Measurements from ENCODE around the gene TSPEAR. TPM values are rescaled to one million over a fixed set of nuclear protein-coding genes. Genes with fewer than 3 reads are reported as not detected.

TSPEAR gene
- total and polyA plus RNA-seq, 2 of the 13 experiments (the other 11 are each of a cell fraction or from before 2014, with no cell fraction given), result 0.07 to 0.32 TPM

GRCh38 chr21:44467859-44468195, 243.5 kb downstream of the TSPEAR start:
- H3K27me3 ChIP-seq (ENCODE audit: control insufficient read depth in 1 of 2, insufficient read depth in 2 of 2, low read length in 2 of 2), result no peaks in the 10 kb centered on the region
- H3K9me3 ChIP-seq (ENCODE audit: low read length), result no peaks in the 10 kb centered on the region
- no peak overlapping the region for H3K4me3 ChIP-seq (replicated peaks in 1 of 3; ENCODE audit: insufficient read depth in 1 of 3, low read depth in 2 of 3, low read length in 3 of 3)
- in situ Hi-C loops (cut with HindIII; ENCODE audit: extremely low pct_ligation_motif_present, low pct_unique_long_range_greater_than_20kb) (no loop called here), intact Hi-C loops (cut with micrococcal nuclease; ENCODE audit: unreplicated experiment) (no loop called here)
- TF ChIP-seq BRF2 (CRISPR knock-in tag; IDR thresholded peaks at IDR 0.05) (no peak), MIXL1 (CRISPR knock-in tag; IDR thresholded peaks at IDR 0.05) (no peak), CENPT (CRISPR knock-in tag; IDR thresholded peaks at IDR 0.05; ENCODE audit: low read depth) (no peak), ZNF260 (CRISPR knock-in tag; IDR thresholded peaks at IDR 0.05; ENCODE audit: borderline replicate concordance, low read depth) (no peak)
- H3K79me2 ChIP-seq (ENCODE audit: insufficient read depth, low read length), result no peaks in the 10 kb centered on the region
- ATAC-seq, result no peak
- no peak for FAIRE-seq
- H3K4me2 ChIP-seq (ENCODE audit: low read depth, low read length), result no peak overlapping the region
- no peak overlapping the region for H3K27ac ChIP-seq (ENCODE audit: extremely low read length, insufficient read depth, low read length)
- CTCF ChIA-PET (ENCODE audit: low intra/inter-chr PET ratio, low total read pairs), result no interaction called here
- H4K20me1 ChIP-seq (ENCODE audit: insufficient read depth, low read length), result no peaks in the 10 kb centered on the region
- 89% methylated on average over 10 of the region's 15 CpGs for WGBS (ENCODE audit: low lambda C conversion rate)
- no peak overlapping the region for H2AFZ ChIP-seq (ENCODE audit: low read length)
- POLR2A ChIA-PET, result no interaction called here
- no TSS peak for BruUV-seq (replicated peaks)
- no peak for DNase-seq (ENCODE audit: low spot score)
- no peaks in the 10 kb centered on the region for H3K36me3 ChIP-seq (replicated peaks in 1 of 2; ENCODE audit: control insufficient read depth in 1 of 2, insufficient read depth in 2 of 2, low read length in 2 of 2)
- H3K9ac ChIP-seq (ENCODE audit: insufficient read depth, low read depth, low read length), result no peak overlapping the region
- H3K4me1 ChIP-seq (ENCODE audit: insufficient read depth, low read length), result no peaks in the 10 kb centered on the region

DNA sequence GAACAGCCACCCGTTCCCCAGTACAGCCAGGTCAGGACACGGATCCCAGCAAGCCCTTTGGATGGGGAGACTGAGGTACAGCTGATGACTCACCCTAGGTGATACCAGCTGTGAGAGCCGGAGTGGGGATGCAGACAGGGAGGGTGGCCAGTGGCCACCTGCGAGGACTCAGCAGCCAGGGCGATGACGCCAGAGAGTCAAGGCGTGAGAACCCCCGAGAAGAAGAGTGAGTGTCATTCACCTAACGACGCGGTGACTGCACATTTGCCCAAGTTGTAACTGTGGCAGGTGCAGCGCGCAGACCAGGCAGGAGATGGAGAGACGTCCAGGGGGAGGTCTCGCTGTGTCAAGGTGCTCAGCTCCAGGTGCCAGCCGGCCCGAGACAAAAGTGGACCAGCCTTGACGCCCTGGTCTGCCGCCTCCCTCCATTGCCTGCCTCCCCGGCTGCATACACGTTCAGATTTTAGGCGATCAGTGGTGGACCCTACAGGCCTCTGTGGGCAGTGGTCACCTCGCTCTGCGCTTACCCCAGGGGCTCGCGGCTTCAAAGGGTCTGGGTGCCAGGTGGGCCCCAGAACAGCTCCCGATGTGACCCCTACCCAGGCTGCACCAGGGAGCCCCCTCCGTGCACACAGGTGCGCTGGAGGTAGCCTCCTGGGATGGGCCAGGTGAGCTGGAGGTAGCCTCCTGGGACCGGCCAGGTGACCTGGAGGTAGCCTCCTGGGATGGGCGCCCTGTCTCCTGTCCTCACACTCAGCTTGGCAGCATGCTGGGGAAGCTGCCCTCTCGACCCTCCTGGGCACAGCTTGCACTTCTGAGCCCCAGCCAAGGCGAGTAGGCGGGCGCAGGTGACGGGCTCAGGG, 244.1 kb downstream of the TSPEAR start:
- FAIRE-seq (no peak), ATAC-seq (no peak; the same call in 2 of the 3 replicates), DNase-seq (ENCODE audit: low spot score) (no peak)
- Histone ChIP-seq H2AFZ (ENCODE audit: low read length) (no peak overlapping the region), H3K36me3 (replicated peaks in 1 of 2; ENCODE audit: control insufficient read depth in 1 of 2, insufficient read depth in 2 of 2, low read length in 2 of 2) (no peaks in the 10 kb centered on the region), H3K79me2 (ENCODE audit: insufficient read depth, low read length) (no peaks in the 10 kb centered on the region), H4K20me1 (ENCODE audit: insufficient read depth, low read length) (no peaks in the 10 kb centered on the region), H3K9ac (ENCODE audit: insufficient read depth, low read depth, low read length) (no peak overlapping the region), H3K27me3 (ENCODE audit: control insufficient read depth in 1 of 2, insufficient read depth in 2 of 2, low read length in 2 of 2) (no peaks in the 10 kb centered on the region), H3K9me3 (ENCODE audit: low read length) (no peaks in the 10 kb centered on the region), H3K4me3 (replicated peaks in 1 of 3; ENCODE audit: insufficient read depth in 1 of 3, low read depth in 2 of 3, low read length in 3 of 3) (no peak overlapping the region), H3K27ac (ENCODE audit: extremely low read length, insufficient read depth, low read length) (no peak overlapping the region), H3K4me1 (ENCODE audit: insufficient read depth, low read length) (peaks cover 3% of the 10 kb centered on the region), H3K4me2 (ENCODE audit: low read depth, low read length) (no peak overlapping the region)
- POLR2A ChIA-PET, result no interaction called here
- no TSS peak for BruUV-seq (replicated peaks)
- in situ Hi-C loops (cut with HindIII; ENCODE audit: extremely low pct_ligation_motif_present, low pct_unique_long_range_greater_than_20kb), result no loop called here
- no peak for TF ChIP-seq ZNF597 (CRISPR knock-in tag; IDR thresholded peaks at IDR 0.05)
- no peak for TF ChIP-seq ZBTB20 (CRISPR knock-in tag; IDR thresholded peaks at IDR 0.05; ENCODE audit: borderline replicate concordance, low read depth)
- TF ChIP-seq ZNF260 (CRISPR knock-in tag; IDR thresholded peaks at IDR 0.05; ENCODE audit: borderline replicate concordance, low read depth), result no peak
- no peak for TF ChIP-seq ZIK1 (CRISPR knock-in tag; IDR thresholded peaks at IDR 0.05; ENCODE audit: borderline replicate concordance, low read depth)
- TF ChIP-seq HNRNPK (IDR thresholded peaks at IDR 0.05; ENCODE audit: low read depth, low read length, poor library complexity, severe bottlenecking), result no peak
- no peak for TF ChIP-seq MZF1 (CRISPR knock-in tag; IDR thresholded peaks at IDR 0.05; ENCODE audit: borderline replicate concordance)
- TF ChIP-seq DNMT1 (CRISPR knock-in tag; IDR thresholded peaks at IDR 0.05), result no peak
- no peak for TF ChIP-seq ZNF563 (CRISPR knock-in tag; IDR thresholded peaks at IDR 0.05)
- TF ChIP-seq EEA1 (CRISPR knock-in tag; IDR thresholded peaks at IDR 0.05; ENCODE audit: borderline replicate concordance), result no peak
- no peak for TF ChIP-seq KDM1A (CRISPR knock-in tag; IDR thresholded peaks at IDR 0.05)
- no peak for TF ChIP-seq DMAP1 (CRISPR knock-in tag; IDR thresholded peaks at IDR 0.05)
- no peak for TF ChIP-seq ZNF326 (CRISPR knock-in tag; IDR thresholded peaks at IDR 0.05; ENCODE audit: borderline replicate concordance)
- TF ChIP-seq ZSCAN22 (CRISPR knock-in tag; IDR thresholded peaks at IDR 0.05), result no peak
- no peak for TF ChIP-seq ZNF335 (CRISPR knock-in tag; IDR thresholded peaks at IDR 0.05)
- TF ChIP-seq KAT7 (CRISPR knock-in tag; IDR thresholded peaks at IDR 0.05; ENCODE audit: borderline replicate concordance), result no peak
- intact Hi-C loops (cut with micrococcal nuclease; ENCODE audit: unreplicated experiment), result no loop called here
- 92% methylated on average over 28 of the region's 36 CpGs for WGBS (ENCODE audit: low lambda C conversion rate)
- CTCF ChIA-PET (ENCODE audit: low intra/inter-chr PET ratio, low total read pairs), result no interaction called here
